MCF 10A (cell line): ENCODE results near the gene OR6X1. TPM values are rescaled to one million over a fixed set of nuclear protein-coding genes. Genes with fewer than 3 reads are reported as not detected.
"Not testable (repeated sequence)": the region's sequence is repeated elsewhere in the genome, so short reads cannot be mapped to it uniquely, and the experiment has no call there.

Source experiments
- BruUV-seq: library from RNA; stranded (reverse); fragments of 400-500 nt; replicated peaks from 2 replicates; lab custom pipeline; 2021; lab: Mats Ljungman, UMichigan
- CTCF ChIA-PET: fragments of 300-600 bp; sonication (Branson Sonifier 250); formaldehyde crosslinking; extraction: SDS; loops from one replicate; lab custom pipeline; 2021; ENCODE audit warnings: antibody characterized with exemption, inconsistent platforms; lab: Yijun Ruan, JAX
- POLR2A ChIA-PET: fragments of 300-600, 350-650 bp; sonication (Branson Sonifier 250); formaldehyde crosslinking; extraction: SDS; loops from one replicate; lab custom pipeline; 2020; ENCODE audit warnings: antibody characterized with exemption, inconsistent platforms; lab: Yijun Ruan, JAX
- DNase-seq: peaks from one replicate; pipeline ENCODE4 v3.0.0-alpha.2; 2018; ENCODE audit not compliant: unreplicated experiment
- H3K27ac Mint-ChIP-seq: one replicate; pipeline ENCODE4 v1.8.0; 2022; ENCODE audit warnings: mild to moderate bottlenecking, low read depth, mixed read lengths; ENCODE audit not compliant: unreplicated experiment
- H3K27me3 Mint-ChIP-seq: one replicate; pipeline ENCODE4 v1.8.0; 2022; ENCODE audit warnings: mixed read lengths; ENCODE audit not compliant: insufficient read depth, unreplicated experiment
- H3K36me3 Mint-ChIP-seq: one replicate; pipeline ENCODE4 v1.8.0; 2022; ENCODE audit warnings: mild to moderate bottlenecking, moderate library complexity, mixed read lengths; ENCODE audit not compliant: insufficient read depth, unreplicated experiment
- H3K4me1 Mint-ChIP-seq: one replicate; pipeline ENCODE4 v1.8.0; 2022; ENCODE audit warnings: mixed read lengths; ENCODE audit not compliant: insufficient read depth, unreplicated experiment
- H3K4me3 Mint-ChIP-seq: one replicate; pipeline ENCODE4 v1.8.0; 2022; ENCODE audit warnings: mild to moderate bottlenecking, moderate library complexity, mixed read lengths; ENCODE audit not compliant: unreplicated experiment
- H3K9me3 Mint-ChIP-seq: one replicate; pipeline ENCODE4 v1.8.0; 2022; ENCODE audit warnings: mixed read lengths; ENCODE audit not compliant: unreplicated experiment
- CTCF ChIP-seq: fragments of 200-600 bp; IDR thresholded peaks from one replicate; pipeline ENCODE4 v1.8.0; 2022; ENCODE audit warnings: antibody characterized with exemption, mild to moderate bottlenecking; ENCODE audit not compliant: unreplicated experiment
- intact Hi-C: fragments of 100-400 bp; cut with micrococcal nuclease; formaldehyde crosslinking; loops from 2 replicates; pipeline ENCODE4 v1.14.1; 2022
- total RNA-seq: library from RNA; stranded (reverse); gene quantifications from 2 replicates; pipeline ENCODE4 v1.2.3, GENCODE V29; 2022

Gene OR6X1
- total RNA-seq, 1 experiment from 2014 or later: not detected

- Mint-ChIP-seq H3K27me3 (peaks cover 28% of the 10 kb centered on the region), H3K4me1 (peaks cover 9% of the 10 kb centered on the region), H3K9me3 (no peaks in the 10 kb centered on the region), H3K27ac (no peak overlapping the region), H3K36me3 (no peaks in the 10 kb centered on the region), H3K4me3 (no peak overlapping the region)
- no peak for DNase-seq
- ChIA-PET CTCF (interaction anchor here (0.8 to 2.6 kb wide), 6 partner anchors 9 to 139 kb away, joined by 3 to 15 read pairs (median 4); no protein-coding TSS in a partner anchor), POLR2A (interaction anchor here (0.6 to 1.5 kb wide), 4 partner anchors 13 to 140 kb away, joined by 3 read pairs; no protein-coding TSS in a partner anchor)
- intact Hi-C loops: no loop called here
- TF ChIP-seq CTCF: no peak
- no TSS peak for BruUV-seq
These were observed 34.9 kb downstream of the OR6X1 start for GRCh38 chr11:123719452-123719851.

DNA sequence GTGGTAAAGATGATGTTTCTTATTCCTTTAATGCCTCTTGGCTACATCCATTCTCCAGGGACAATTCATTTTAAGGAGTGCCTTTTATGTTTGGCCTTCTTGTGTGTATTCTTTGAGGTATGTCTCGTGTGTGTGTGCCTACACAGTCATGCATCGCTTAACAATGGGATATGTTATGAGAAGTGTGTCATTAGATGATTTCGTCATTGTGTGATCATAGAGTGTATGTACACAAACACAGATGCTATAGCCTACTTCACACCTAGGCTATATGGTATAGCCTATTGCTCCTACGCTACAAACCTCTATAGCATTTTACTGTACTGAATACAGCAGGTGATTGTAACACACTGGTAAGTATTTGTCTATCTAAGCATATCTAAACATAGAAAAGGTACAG, 35.8 kb downstream of the OR6X1 start:
- TF ChIP-seq CTCF: no peak
- ChIA-PET CTCF (interaction anchor here (1.2 to 16.7 kb wide), 4 partner anchors 8 to 70 kb away, joined by 3 to 558 read pairs (median 14); partner anchors contain the start of gene SCN3B), POLR2A (interaction anchor here (1.5 kb wide), 1 partner anchor 139 kb away, joined by 3 read pairs; no protein-coding TSS in a partner anchor)
- H3K36me3 Mint-ChIP-seq: no peaks in the 10 kb centered on the region
- H3K4me1 Mint-ChIP-seq: peaks cover 9% of the 10 kb centered on the region
- H3K4me3 Mint-ChIP-seq: no peak overlapping the region
- H3K9me3 Mint-ChIP-seq: no peaks in the 10 kb centered on the region
- DNase-seq: no peak
- no peak overlapping the region for H3K27ac Mint-ChIP-seq
- BruUV-seq: no TSS peak
- intact Hi-C loops: no loop called here
- peaks cover 38% of the 10 kb centered on the region for H3K27me3 Mint-ChIP-seq

DNA sequence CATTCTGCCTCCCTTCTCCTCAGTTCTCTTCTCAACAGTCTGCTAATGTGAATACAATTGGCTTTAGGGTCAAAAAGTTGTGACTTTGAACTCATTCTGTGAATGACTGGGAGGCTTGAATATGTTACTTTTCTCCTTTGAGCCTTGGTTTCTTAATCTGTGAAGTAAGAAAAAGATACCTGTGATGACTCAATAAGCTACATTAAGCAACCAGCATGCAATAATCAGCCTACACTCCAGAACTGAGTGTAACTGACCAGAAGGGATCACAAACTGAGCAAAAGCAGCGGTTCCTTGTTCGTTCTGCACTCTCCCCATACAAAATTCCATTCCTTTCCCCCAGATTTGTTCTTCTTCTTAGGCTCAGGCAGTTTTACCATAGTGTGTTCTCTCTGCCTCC, 36.3 kb downstream of the OR6X1 start:
- Mint-ChIP-seq H3K36me3 (no peaks in the 10 kb centered on the region), H3K4me1 (peaks cover 9% of the 10 kb centered on the region), H3K27ac (no peak overlapping the region), H3K27me3 (peaks cover 41% of the 10 kb centered on the region), H3K9me3 (no peaks in the 10 kb centered on the region), H3K4me3 (no peak overlapping the region)
- intact Hi-C loops: no loop called here
- DNase-seq: no peak
- ChIA-PET POLR2A (no interaction called here), CTCF (interaction anchor here (0.8 to 16.7 kb wide), 5 partner anchors 10 to 138 kb away, joined by 3 to 558 read pairs (median 7); partner anchors contain the start of gene SCN3B)
- no TSS peak for BruUV-seq
- no peak for TF ChIP-seq CTCF

DNA sequence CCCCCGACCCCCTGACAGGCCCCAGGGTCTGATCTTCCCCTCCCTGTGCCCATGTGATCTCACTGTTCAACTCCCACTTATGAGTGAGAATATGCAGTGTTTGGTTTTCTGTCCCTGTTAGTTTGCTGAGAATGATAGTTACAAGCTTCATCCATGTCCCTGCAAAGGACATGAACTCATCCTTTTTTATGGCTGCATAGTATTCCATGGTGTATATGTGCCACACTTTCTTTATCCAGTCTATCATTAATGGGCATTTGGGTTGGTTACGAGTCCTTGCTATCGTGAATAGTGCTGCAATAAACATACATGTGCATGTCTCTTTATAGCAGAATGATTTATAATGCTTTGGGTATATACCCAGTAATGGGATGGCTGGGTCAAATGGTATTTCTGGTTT, 41.7 kb downstream of the OR6X1 start:
- POLR2A ChIA-PET, H3K27ac Mint-ChIP-seq, H3K36me3 Mint-ChIP-seq, intact Hi-C loops, BruUV-seq, H3K4me3 Mint-ChIP-seq, DNase-seq, H3K9me3 Mint-ChIP-seq, H3K4me1 Mint-ChIP-seq: not testable (repeated sequence)
- CTCF ChIA-PET: interaction anchor here (0.7 to 16.7 kb wide), 11 partner anchors 17 to 371 kb away, joined by 3 to 558 read pairs (median 5); partner anchors contain the start of gene SCN3B
- H3K27me3 Mint-ChIP-seq: peaks cover 56% of the 10 kb centered on the region
